Retinal pigment epithelial cell (primary cell): ENCODE measurements around the gene SIRT3.

ENCODE experiments used
- DNase-seq: peaks from one replicate; pipeline ENCODE4 v3.0.0-alpha.2; 2010; ENCODE audit warnings: low read depth
- H3K4me3 ChIP-seq: 2 replicates; pipeline ENCODE4 v1.5.1; 2011; ENCODE audit warnings: mild to moderate bottlenecking, low read length, control low read depth, moderate library complexity
- TF ChIP-seq, protein P1 (sequence below): conservative IDR thresholded peaks from 2 replicates; pipeline ENCODE4 v1.5.1; 2011; ENCODE audit warnings: low read depth, low read length, control low read depth, inconsistent platforms

Gene SIRT3

DNA sequence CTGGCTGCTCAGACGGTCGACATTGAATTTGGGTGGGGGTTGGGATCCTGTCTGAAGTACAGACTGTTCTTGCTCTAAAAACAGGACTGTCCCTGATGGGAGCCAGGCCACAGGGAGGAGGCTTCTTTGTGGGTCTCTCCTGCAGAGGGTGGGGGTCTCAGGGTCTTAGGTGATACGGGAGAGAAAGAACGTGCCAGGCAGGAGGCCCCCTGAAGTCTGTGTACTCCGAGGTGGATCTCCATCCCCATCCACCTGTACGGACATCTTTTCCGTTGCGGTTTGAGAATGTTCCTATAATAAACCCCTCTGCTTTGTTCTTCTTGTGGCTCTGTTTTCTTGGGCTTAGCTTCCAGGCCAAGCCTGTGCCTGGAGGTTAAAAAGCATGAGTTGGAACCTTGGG lies 16.5 kb upstream of the SIRT3 start:
- no peak overlapping the region for H3K4me3 ChIP-seq
- DNase-seq, result no peak
- TF ChIP-seq, protein P1, sequence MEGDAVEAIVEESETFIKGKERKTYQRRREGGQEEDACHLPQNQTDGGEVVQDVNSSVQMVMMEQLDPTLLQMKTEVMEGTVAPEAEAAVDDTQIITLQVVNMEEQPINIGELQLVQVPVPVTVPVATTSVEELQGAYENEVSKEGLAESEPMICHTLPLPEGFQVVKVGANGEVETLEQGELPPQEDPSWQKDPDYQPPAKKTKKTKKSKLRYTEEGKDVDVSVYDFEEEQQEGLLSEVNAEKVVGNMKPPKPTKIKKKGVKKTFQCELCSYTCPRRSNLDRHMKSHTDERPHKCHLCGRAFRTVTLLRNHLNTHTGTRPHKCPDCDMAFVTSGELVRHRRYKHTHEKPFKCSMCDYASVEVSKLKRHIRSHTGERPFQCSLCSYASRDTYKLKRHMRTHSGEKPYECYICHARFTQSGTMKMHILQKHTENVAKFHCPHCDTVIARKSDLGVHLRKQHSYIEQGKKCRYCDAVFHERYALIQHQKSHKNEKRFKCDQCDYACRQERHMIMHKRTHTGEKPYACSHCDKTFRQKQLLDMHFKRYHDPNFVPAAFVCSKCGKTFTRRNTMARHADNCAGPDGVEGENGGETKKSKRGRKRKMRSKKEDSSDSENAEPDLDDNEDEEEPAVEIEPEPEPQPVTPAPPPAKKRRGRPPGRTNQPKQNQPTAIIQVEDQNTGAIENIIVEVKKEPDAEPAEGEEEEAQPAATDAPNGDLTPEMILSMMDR, result no peak

DNA sequence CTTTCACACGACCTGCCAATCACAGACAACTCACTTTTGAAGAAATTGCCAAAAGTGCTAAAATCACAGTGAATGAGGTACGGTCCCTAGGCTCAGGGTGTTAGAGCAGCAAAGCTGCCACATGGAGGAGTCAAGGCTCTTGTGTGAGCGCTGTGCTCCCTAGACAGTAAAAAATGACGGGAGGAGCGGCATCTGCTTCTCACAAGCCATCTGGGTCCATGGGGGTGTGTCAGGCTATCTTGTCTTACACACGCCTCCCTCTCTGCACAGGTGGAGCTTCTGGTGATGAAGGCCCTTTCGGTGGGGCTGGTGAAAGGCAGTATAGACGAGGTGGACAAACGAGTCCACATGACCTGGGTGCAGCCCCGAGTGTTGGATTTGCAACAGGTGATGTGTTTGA lies 15.4 kb upstream of the SIRT3 start:
- TF ChIP-seq, protein P1, result no peak
- H3K4me3 ChIP-seq, result no peak overlapping the region
- DNase-seq, result no peak

DNA sequence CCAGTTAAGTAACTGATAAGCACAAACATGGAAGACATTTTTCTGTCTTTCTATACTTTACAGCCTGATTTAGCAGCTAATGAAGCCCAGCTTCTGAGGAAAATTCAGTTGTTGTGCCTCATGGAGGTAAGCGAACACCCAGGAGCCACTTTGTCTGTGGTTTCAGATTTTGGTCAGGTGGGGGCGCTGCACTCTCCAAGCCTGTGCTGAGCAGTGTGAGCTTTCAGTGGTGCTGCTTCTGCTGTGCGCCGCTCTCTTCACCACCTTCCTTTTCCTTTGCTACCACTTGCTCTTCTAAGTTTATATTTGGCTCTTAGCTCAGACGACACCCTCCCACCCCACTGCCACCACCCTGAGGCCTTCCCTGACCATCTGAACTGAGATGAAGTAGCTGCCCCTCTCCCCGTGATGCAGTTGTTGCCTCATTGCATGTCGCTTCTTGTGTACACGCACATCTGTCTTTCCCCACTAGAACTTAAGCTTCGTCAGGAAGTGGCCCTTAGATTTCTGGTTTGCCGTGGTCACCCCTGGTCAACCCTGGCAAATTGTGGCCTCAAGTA lies 14.7 kb upstream of the SIRT3 start:
- TF ChIP-seq, protein P1, result peak; percentile 73
- DNase-seq, result no peak
- H3K4me3 ChIP-seq, result no peak overlapping the region

DNA sequence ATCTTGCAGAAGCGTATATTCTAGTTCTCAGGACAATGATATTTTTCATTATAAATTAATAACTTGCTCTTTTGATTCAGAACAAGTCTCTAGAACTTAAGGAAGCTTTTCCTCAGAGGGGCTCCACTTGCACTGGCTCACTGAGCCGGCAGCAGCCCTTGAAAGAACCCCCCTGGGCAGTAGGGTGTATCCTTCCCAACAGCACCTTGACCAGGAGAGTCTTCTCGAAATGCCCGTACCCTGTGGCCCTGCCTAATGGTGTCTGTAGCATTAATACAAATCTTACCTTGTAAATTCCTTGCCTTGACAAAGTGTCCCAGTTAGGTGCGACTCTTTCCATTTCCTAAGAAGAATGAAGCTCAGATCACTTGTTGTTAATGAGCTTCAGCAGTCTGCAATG lies 14.1 kb upstream of the SIRT3 start:
- no peak overlapping the region for H3K4me3 ChIP-seq
- DNase-seq, result no peak
- TF ChIP-seq, protein P1, result no peak

DNA sequence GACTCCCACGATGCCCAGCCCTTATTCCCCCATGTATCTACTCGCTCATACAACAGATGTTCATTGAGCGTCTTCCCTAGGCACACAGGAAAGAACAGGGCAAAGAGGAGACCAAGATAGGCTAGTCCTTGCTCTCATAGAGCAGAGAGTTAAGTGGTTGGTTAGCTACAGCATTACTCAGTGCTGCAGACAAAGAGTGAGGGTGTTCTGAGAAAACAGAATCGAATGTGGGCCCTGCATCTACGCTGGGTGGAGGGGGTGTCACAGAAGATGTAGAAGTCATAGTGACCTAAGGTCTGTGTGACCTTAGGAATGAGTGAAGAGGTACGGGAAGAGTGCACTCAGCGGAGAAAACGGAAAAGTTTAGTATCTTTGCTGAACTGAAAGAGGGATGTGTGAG lies 12.9 kb upstream of the SIRT3 start:
- no peak for DNase-seq
- TF ChIP-seq, protein P1, result no peak
- no peak overlapping the region for H3K4me3 ChIP-seq

DNA sequence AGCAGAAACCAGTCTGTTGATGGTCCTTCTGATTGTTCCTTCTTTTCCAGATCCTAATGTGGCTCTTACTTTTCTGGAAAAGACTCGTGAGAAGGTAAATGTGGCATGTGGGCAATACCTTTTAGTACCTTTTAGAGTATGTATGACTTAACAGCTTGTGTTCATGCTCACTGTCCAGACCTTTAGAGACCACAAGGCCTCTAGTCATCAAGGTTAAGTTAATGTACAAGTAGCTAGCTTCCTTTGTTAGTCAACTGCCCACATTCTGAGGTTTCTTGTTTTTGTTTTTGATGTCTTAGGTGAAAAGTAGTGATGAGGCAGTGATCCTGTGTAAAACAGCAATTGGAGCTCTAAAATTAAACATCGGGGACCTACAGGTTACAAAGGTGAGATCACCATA lies 8.2 kb upstream of the SIRT3 start:
- H3K4me3 ChIP-seq, result no peak overlapping the region
- no peak for DNase-seq
- TF ChIP-seq, protein P1, result no peak

DNA sequence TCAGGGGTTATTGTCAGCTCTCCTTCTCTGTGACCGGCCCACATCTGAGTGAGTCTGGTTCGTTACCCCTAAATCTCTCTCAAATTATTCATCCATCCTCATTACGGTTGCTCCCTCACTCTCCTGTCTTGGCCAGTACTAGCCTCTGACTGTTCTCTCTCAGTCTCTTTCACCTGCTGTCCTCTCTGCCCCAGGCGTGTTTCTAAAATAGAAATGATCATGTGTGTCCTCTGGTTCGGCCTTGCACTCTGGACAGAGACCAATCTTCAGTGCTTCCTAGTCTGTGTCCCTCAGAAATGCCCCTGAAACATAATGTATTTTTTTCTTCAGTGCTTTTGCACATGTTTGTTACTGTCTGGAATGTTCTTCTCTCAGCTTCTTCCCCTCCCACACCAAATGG lies 5.5 kb upstream of the SIRT3 start:
- H3K4me3 ChIP-seq, result no peak overlapping the region
- DNase-seq, result no peak
- TF ChIP-seq, protein P1, result no peak
